Body of pancreas (tissue), 4 donors: ENCODE data around the gene CYB5B. TPM values are rescaled to one million over a fixed set of nuclear protein-coding genes. Genes with fewer than 3 reads are reported as not detected.

Experiments used
- ATAC-seq: fragments of 150-250 bp; one replicate; pipeline ENCODE4 v1.9.1; 2016
- DNase-seq, 4 donors: peaks; one replicate each; pipeline ENCODE4 v3.0.0-alpha.2; 2019
- H3K27ac ChIP-seq, 4 donors: fragments of 200-600 bp; sonication (generic); 1 replicate in 3 of 4; 2 replicates in 1 of 4; pipeline versions ENCODE4 v1.5.1 to v1.6.1; 2016 to 2019; ENCODE audit warnings: mild to moderate bottlenecking in 1 of 4, mixed read lengths in 1 of 4, moderate library complexity in 1 of 4
- H3K27me3 ChIP-seq, 2 donors: fragments of 200-600 bp; sonication (generic); one replicate each; pipeline ENCODE4 v1.6.0; 2016; ENCODE audit warnings: mild to moderate bottlenecking in 1 of 2
- H3K36me3 ChIP-seq, 2 donors: fragments of 200-600 bp; sonication (generic); replicated peaks in 1 of 2; 2 replicates each; pipeline ENCODE4 v1.5.1; 2016; ENCODE audit warnings: low read depth in 2 of 2; ENCODE audit not compliant: insufficient read depth in 1 of 2
- H3K4me1 ChIP-seq: fragments of 200-600 bp; sonication (generic); one replicate; pipeline ENCODE4 v1.6.0; 2016
- H3K4me3 ChIP-seq, 2 donors: fragments of 200-600 bp; sonication (generic); 1 replicate in 1 of 2; 2 replicates in 1 of 2; pipeline ENCODE4 v1.5.1; 2016 to 2019
- H3K9me3 ChIP-seq, 3 donors: fragments of 200-600 bp; sonication (generic); 1 replicate in 2 of 3; 2 replicates in 1 of 3; pipeline ENCODE4 v1.5.1; 2016
- CTCF ChIP-seq, 7 experiments: fragments of 450-650 bp in 4 of 7; fragments of 200-600 bp in 3 of 7; sonication (generic) in 3 of 7; IDR thresholded peaks; one replicate each; pipeline ENCODE4 v1.5.1; 2016 to 2019; ENCODE audit warnings: antibody characterized with exemption in 7 of 7
- POLR2A ChIP-seq, 3 donors: fragments of 450-650 bp; IDR thresholded peaks; one replicate each; pipeline ENCODE4 v1.6.1; 2016; ENCODE audit warnings: antibody characterized with exemption in 3 of 3, mild to moderate bottlenecking in 2 of 3
- WGBS, 2 donors: methylation state at CpG; one replicate each; pipeline ENCODE4 v1.1.5; 2017; 5-methylcytosine and 5-hydroxymethylcytosine counted together
- intact Hi-C: fragments of 100-400 bp; cut with DNase I; formaldehyde crosslinking; loops from one replicate; pipeline ENCODE4 v1.15.1; 2023
- total RNA-seq, 2 donors: library from RNA; depleted of rRNA; stranded (reverse); fragments of >200 nt; gene quantifications; one replicate each; pipeline ENCODE4 v1.1.0, GENCODE V29; 2016

The CYB5B gene
- total RNA-seq, 2 donors from 2014 or later = 8.2 to 20.0 TPM

GRCh38 chr16:69431948-69432468 lies 7.6 kb downstream of the CYB5B start:
- DNase-seq = no peak
- no peak overlapping the region for H3K4me3 ChIP-seq
- ATAC-seq = no peak
- intact Hi-C loops = no loop called here
- H3K36me3 ChIP-seq = peaks cover 0 to 8% of the 10 kb centered on the region in 2 donors
- H3K9me3 ChIP-seq = no peaks in the 10 kb centered on the region
- TF ChIP-seq POLR2A (IDR thresholded peaks at IDR 0.05) (no peak), CTCF (IDR thresholded peaks at IDR 0.05) (no peak)
- H3K27me3 ChIP-seq = no peaks in the 10 kb centered on the region
- WGBS, 2 donors = 88 to 90% methylated on average over 2 of the region's 2 CpGs
- H3K27ac ChIP-seq = no peak overlapping the region
- H3K4me1 ChIP-seq = peaks cover 15% of the 10 kb centered on the region

GRCh38 chr16:69434066-69434465 lies 9.6 kb downstream of the CYB5B start:
- peaks cover 16% of the 10 kb centered on the region for H3K4me1 ChIP-seq
- WGBS, 2 donors = 81 to 92% methylated on average over 1 of the region's 1 CpG
- H3K27me3 ChIP-seq = no peaks in the 10 kb centered on the region
- no peak for TF ChIP-seq CTCF (IDR thresholded peaks at IDR 0.05)
- no peak for TF ChIP-seq POLR2A (IDR thresholded peaks at IDR 0.05)
- no peaks in the 10 kb centered on the region for H3K9me3 ChIP-seq
- DNase-seq = no peak
- H3K27ac ChIP-seq = no peak overlapping the region
- no peak for ATAC-seq
- intact Hi-C loops = no loop called here
- H3K4me3 ChIP-seq = no peak overlapping the region
- H3K36me3 ChIP-seq = peaks cover 0 to 5% of the 10 kb centered on the region in 2 donors

GRCh38 chr16:69435977-69436820 lies 11.8 kb downstream of the CYB5B start:
- WGBS, 2 donors = 47 to 59% methylated on average over 7 of the region's 7 CpGs
- Histone ChIP-seq H3K27me3 (no peaks in the 10 kb centered on the region), H3K27ac (peak overlapping the region in 1 of 4 donors; percentile 10), H3K9me3 (no peaks in the 10 kb centered on the region), H3K36me3 (peaks cover 0 to 5% of the 10 kb centered on the region in 2 donors), H3K4me1 (peaks cover 16% of the 10 kb centered on the region), H3K4me3 (no peak overlapping the region)
- no peak for TF ChIP-seq POLR2A (IDR thresholded peaks at IDR 0.05)
- TF ChIP-seq CTCF (IDR thresholded peaks at IDR 0.05) = no peak
- DNase-seq (peak in 1 of 4 donors; percentile 50), ATAC-seq (no peak)
- intact Hi-C loops = no loop called here

- TF ChIP-seq POLR2A (IDR thresholded peaks at IDR 0.05) (no peak), CTCF (IDR thresholded peaks at IDR 0.05) (no peak)
- Histone ChIP-seq H3K27ac (peak overlapping the region in 1 of 4 donors; percentile 10), H3K36me3 (peaks cover 0 to 2% of the 10 kb centered on the region in 2 donors), H3K9me3 (no peaks in the 10 kb centered on the region), H3K4me3 (no peak overlapping the region), H3K27me3 (no peaks in the 10 kb centered on the region), H3K4me1 (peaks cover 16% of the 10 kb centered on the region)
- DNase-seq = no peak
- intact Hi-C loops = no loop called here
- ATAC-seq = no peak
- WGBS, 2 donors = 53 to 68% methylated on average over 2 of the region's 2 CpGs
These were observed 12.5 kb downstream of the CYB5B start for GRCh38 chr16:69436896-69437295.
